Peyer's patch (tissue), 4 donors: ENCODE measurements around the gene STAT5B. TPM values are rescaled to one million over a fixed set of nuclear protein-coding genes. Genes with fewer than 3 reads are reported as not detected.
"Not testable (repeated sequence)": the region's sequence is repeated elsewhere in the genome, so short reads cannot be mapped to it uniquely, and the experiment has no call there.

Experiments
- DNase-seq, 3 donors: peaks; one replicate each; pipeline ENCODE4 v3.0.0-alpha.2; 2017 to 2019
- H3K27ac ChIP-seq, 4 donors: fragments of 200-600 bp; sonication (generic); one replicate each; pipeline ENCODE4 v1.5.1; 2016 to 2019
- H3K27me3 ChIP-seq, 2 donors: fragments of 200-600 bp; sonication (generic); one replicate each; pipeline ENCODE4 v1.5.1; 2019
- H3K36me3 ChIP-seq, 3 donors: fragments of 200-600 bp; sonication (generic); one replicate each; pipeline ENCODE4 v1.5.1; 2016 to 2019
- H3K4me1 ChIP-seq, 4 donors: fragments of 200-600 bp; sonication (generic); one replicate each; pipeline ENCODE4 v1.5.1; 2016 to 2019
- H3K4me3 ChIP-seq, 4 donors: fragments of 200-600 bp; sonication (generic); 1 replicate in 3 of 4; 2 replicates in 1 of 4; pipeline ENCODE4 v1.5.1; 2016 to 2019; ENCODE audit warnings: mild to moderate bottlenecking in 1 of 4
- H3K9me3 ChIP-seq, 4 donors: fragments of 200-600 bp; sonication (generic); one replicate each; pipeline ENCODE4 v1.5.1; 2016 to 2019; ENCODE audit warnings: mild to moderate bottlenecking in 1 of 4
- CTCF ChIP-seq, 6 experiments: fragments of 450-650 bp in 4 of 6; fragments of 200-600 bp in 2 of 6; sonication (generic) in 1 of 6; IDR thresholded peaks; one replicate each; pipeline ENCODE4 v1.5.1; 2017 to 2019; ENCODE audit warnings: antibody characterized with exemption in 6 of 6, mild to moderate bottlenecking in 3 of 6, moderate library complexity in 1 of 6
- POLR2A ChIP-seq, 2 donors: fragments of 450-650 bp; IDR thresholded peaks; one replicate each; pipeline ENCODE4 v1.5.1; 2017; ENCODE audit warnings: antibody characterized with exemption in 2 of 2, mild to moderate bottlenecking in 2 of 2, moderate library complexity in 2 of 2
- total RNA-seq, 4 donors: library from RNA; depleted of rRNA; stranded (reverse); fragments of >200 nt; gene quantifications; one replicate each; pipeline ENCODE4 v1.1.0, GENCODE V29; 2016

The STAT5B gene
- total RNA-seq, 4 donors from 2014 or later, result 36.3 to 128 (median 68.1) TPM

GRCh38 chr17:42188749-42189650 lies 87.2 kb downstream of the STAT5B start:
- no peaks in the 10 kb centered on the region for H3K9me3 ChIP-seq
- no peaks in the 10 kb centered on the region for H3K36me3 ChIP-seq
- TF ChIP-seq CTCF (IDR thresholded peaks at IDR 0.05) (no peak), POLR2A (IDR thresholded peaks at IDR 0.05) (no peak)
- no peak overlapping the region for H3K27ac ChIP-seq
- no peaks in the 10 kb centered on the region for H3K27me3 ChIP-seq
- no peak overlapping the region for H3K4me3 ChIP-seq
- no peak for DNase-seq
- H3K4me1 ChIP-seq, result peaks cover 0 to 22% (median 13%) of the 10 kb centered on the region in 4 donors

GRCh38 chr17:42187833-42188232 lies 88.4 kb downstream of the STAT5B start:
- Histone ChIP-seq H3K36me3 (no peaks in the 10 kb centered on the region), H3K4me3 (no peak overlapping the region), H3K4me1 (peaks cover 0 to 22% (median 8%) of the 10 kb centered on the region in 4 donors), H3K9me3 (no peaks in the 10 kb centered on the region), H3K27ac (no peak overlapping the region), H3K27me3 (no peaks in the 10 kb centered on the region)
- TF ChIP-seq CTCF (IDR thresholded peaks at IDR 0.05) (no peak), POLR2A (IDR thresholded peaks at IDR 0.05) (no peak)
- no peak for DNase-seq

- not testable (repeated sequence) for DNase-seq, H3K9me3 ChIP-seq, H3K27me3 ChIP-seq, H3K27ac ChIP-seq, H3K4me3 ChIP-seq, H3K36me3 ChIP-seq
- peaks cover 0 to 29% (median 9%) of the 10 kb centered on the region in 4 donors for H3K4me1 ChIP-seq
Observed at GRCh38 chr17:42186191-42186590, 90.0 kb downstream of the STAT5B start.

- no peaks in the 10 kb centered on the region for H3K36me3 ChIP-seq
- H3K9me3 ChIP-seq, result no peaks in the 10 kb centered on the region
- no peak for DNase-seq
- H3K27ac ChIP-seq, result no peak overlapping the region
- H3K27me3 ChIP-seq, result peaks cover 0 to 6% of the 10 kb centered on the region in 2 donors
- no peak overlapping the region for H3K4me3 ChIP-seq
- H3K4me1 ChIP-seq, result peaks cover 0 to 36% (median 15%) of the 10 kb centered on the region in 4 donors
- TF ChIP-seq CTCF (IDR thresholded peaks at IDR 0.05) (no peak), POLR2A (IDR thresholded peaks at IDR 0.05) (no peak)
Observed at GRCh38 chr17:42185621-42185930, 90.6 kb downstream of the STAT5B start.

GRCh38 chr17:42184713-42185620 lies 91.2 kb downstream of the STAT5B start, which contains the start of gene HCRT:
Gene HCRT (minus strand): TSS chr17:42185452. CDS start chr17:42185365, 87 bp downstream.
- peaks cover 0 to 39% (median 19%) of the 10 kb centered on the region in 4 donors for H3K4me1 ChIP-seq
- H3K9me3 ChIP-seq, result no peaks in the 10 kb centered on the region
- peaks cover 0 to 12% of the 10 kb centered on the region in 2 donors for H3K27me3 ChIP-seq
- TF ChIP-seq POLR2A (IDR thresholded peaks at IDR 0.05) (no peak), CTCF (IDR thresholded peaks at IDR 0.05) (no peak)
- no peaks in the 10 kb centered on the region for H3K36me3 ChIP-seq
- peak within 1 kb of the TSS; percentile 48 to 64 (median 60) for H3K4me3 ChIP-seq
- DNase-seq, result no peak
- H3K27ac ChIP-seq, result peak within 1 kb of the TSS; percentile 70 to 88 (median 85)
